Neural cell (in vitro differentiated cells): ENCODE data around the gene CCR6. TPM values are rescaled to one million over a fixed set of nuclear protein-coding genes. Genes with fewer than 3 reads are reported as not detected.

ENCODE experiments used
- H2AFZ ChIP-seq: fragments of 200-600, 300-800 bp; sonication (generic), shearing (Covaris generic); 2 replicates; pipeline ENCODE4 v1.6.0; 2014; ENCODE audit warnings: low read depth, mild to moderate bottlenecking, antibody characterized with exemption, low read length, moderate library complexity
- H3F3A ChIP-seq: fragments of 200-600 bp; shearing (Covaris generic); 2 replicates; pipeline ENCODE4 v1.6.1; 2016; ENCODE audit warnings: mild to moderate bottlenecking, moderate library complexity, mixed read lengths, antibody characterized with exemption, low read length; ENCODE audit not compliant: insufficient read depth, poor library complexity, severe bottlenecking
- H3K27ac ChIP-seq: fragments of 200-600, 300-800 bp; sonication (generic), shearing (Covaris generic); 2 replicates; pipeline ENCODE4 v1.5.1; 2014; ENCODE audit warnings: mild to moderate bottlenecking, low read length, moderate library complexity
- H3K27me3 ChIP-seq: fragments of 300-800, 200-600 bp; sonication (generic), shearing (Covaris generic); 2 replicates; pipeline ENCODE4 v1.6.0; 2014; ENCODE audit warnings: mild to moderate bottlenecking, low read depth, low read length, moderate library complexity; ENCODE audit not compliant: insufficient read depth
- H3K36me3 ChIP-seq: fragments of 300-800, 200-600 bp; sonication (generic), shearing (Covaris generic); 2 replicates; pipeline ENCODE4 v1.5.1; 2014; ENCODE audit warnings: mild to moderate bottlenecking, antibody characterized with exemption, low read length, moderate library complexity; ENCODE audit not compliant: insufficient read depth
- H3K4me2 ChIP-seq: fragments of 300-800, 200-600 bp; sonication (generic), shearing (Covaris generic); 2 replicates; pipeline ENCODE4 v1.6.0; 2014; ENCODE audit warnings: mild to moderate bottlenecking, low read length
- H3K4me3 ChIP-seq: fragments of 300-800, 200-600 bp; sonication (generic), shearing (Covaris generic); 2 replicates; pipeline ENCODE4 v1.5.1; 2014; ENCODE audit warnings: mild to moderate bottlenecking, low read length, moderate library complexity
- H3K79me2 ChIP-seq: fragments of 200-600 bp; shearing (Covaris generic); replicated peaks from 2 replicates; pipeline ENCODE4 v1.6.0; 2014; ENCODE audit warnings: mild to moderate bottlenecking, low read length, moderate library complexity; ENCODE audit not compliant: insufficient read depth
- H3K9ac ChIP-seq: fragments of 300-800, 200-600 bp; sonication (generic), shearing (Covaris generic); 2 replicates; pipeline ENCODE4 v1.6.1; 2016; ENCODE audit warnings: mild to moderate bottlenecking, low read length, mixed read lengths
- H3K9me2 ChIP-seq: fragments of 200-600 bp; shearing (Covaris generic); 2 replicates; pipeline ENCODE4 v1.6.1; 2016; ENCODE audit warnings: mild to moderate bottlenecking, low read length, mixed read lengths; ENCODE audit not compliant: insufficient read depth
- H3K9me3 ChIP-seq: fragments of 200-600, 300-800 bp; sonication (generic), shearing (Covaris generic); 2 replicates; pipeline ENCODE4 v1.6.1; 2016; ENCODE audit warnings: mild to moderate bottlenecking, mixed run types, low read length, moderate library complexity, mixed read lengths
- H4K20me1 ChIP-seq: fragments of 200-600 bp; shearing (Covaris generic); 2 replicates; pipeline ENCODE4 v1.6.1; 2016; ENCODE audit warnings: mild to moderate bottlenecking, mixed run types; ENCODE audit not compliant: insufficient read depth
- EP300 ChIP-seq: fragments of 450-650 bp; conservative IDR thresholded peaks from 2 replicates; pipeline ENCODE4 v1.6.1; 2014; ENCODE audit warnings: antibody characterized with exemption, mild to moderate bottlenecking, moderate library complexity; ENCODE audit not compliant: poor library complexity, severe bottlenecking
- EZH2 ChIP-seq: fragments of 200-600, 300-800 bp; shearing (Covaris generic), sonication (generic); IDR thresholded peaks from 2 replicates; pipeline ENCODE4 v1.6.1; 2014; ENCODE audit warnings: antibody characterized with exemption, low read length, borderline replicate concordance, mild to moderate bottlenecking; ENCODE audit not compliant: insufficient read depth, poor library complexity, severe bottlenecking
- MXI1 ChIP-seq: fragments of 450-650 bp; conservative IDR thresholded peaks from 2 replicates; pipeline ENCODE4 v1.6.1; 2014; ENCODE audit warnings: antibody characterized with exemption, mild to moderate bottlenecking; ENCODE audit not compliant: poor library complexity, severe bottlenecking
- POLR2AphosphoS5 ChIP-seq: IDR thresholded peaks from 2 replicates; pipeline ENCODE4 v1.6.1; 2012
- RAD21 ChIP-seq: fragments of 450-650 bp; conservative IDR thresholded peaks from 2 replicates; pipeline ENCODE4 v1.6.1; 2014; ENCODE audit warnings: antibody characterized with exemption, mild to moderate bottlenecking, moderate library complexity
- SMC3 ChIP-seq: fragments of 450-650 bp; conservative IDR thresholded peaks from 2 replicates; pipeline ENCODE4 v1.6.1; 2014; ENCODE audit warnings: antibody characterized with exemption, mild to moderate bottlenecking, moderate library complexity; ENCODE audit not compliant: poor library complexity
- TAF1 ChIP-seq: IDR thresholded peaks from 2 replicates; pipeline ENCODE4 v1.6.1; 2012; ENCODE audit warnings: low read depth
- polyA plus RNA-seq: library from polyadenylated mRNA; depleted of rRNA; stranded (reverse); fragments of >200 nt; gene quantifications from 2 replicates; pipeline ENCODE4 v1.2.3, GENCODE V29; 2014
- TF ChIP-seq, protein P1 (sequence below): fragments of 450-650 bp; IDR thresholded peaks from 2 replicates; pipeline ENCODE4 v1.5.1; 2014; ENCODE audit warnings: antibody characterized with exemption, mild to moderate bottlenecking, moderate library complexity; ENCODE audit not compliant: poor library complexity, severe bottlenecking
- TF ChIP-seq, protein P2 (sequence below): IDR thresholded peaks from 2 replicates; pipeline ENCODE4 v1.6.1; 2012; ENCODE audit warnings: borderline replicate concordance

Gene CCR6
- polyA plus RNA-seq, 1 donor from 2014 or later = not detected

DNA sequence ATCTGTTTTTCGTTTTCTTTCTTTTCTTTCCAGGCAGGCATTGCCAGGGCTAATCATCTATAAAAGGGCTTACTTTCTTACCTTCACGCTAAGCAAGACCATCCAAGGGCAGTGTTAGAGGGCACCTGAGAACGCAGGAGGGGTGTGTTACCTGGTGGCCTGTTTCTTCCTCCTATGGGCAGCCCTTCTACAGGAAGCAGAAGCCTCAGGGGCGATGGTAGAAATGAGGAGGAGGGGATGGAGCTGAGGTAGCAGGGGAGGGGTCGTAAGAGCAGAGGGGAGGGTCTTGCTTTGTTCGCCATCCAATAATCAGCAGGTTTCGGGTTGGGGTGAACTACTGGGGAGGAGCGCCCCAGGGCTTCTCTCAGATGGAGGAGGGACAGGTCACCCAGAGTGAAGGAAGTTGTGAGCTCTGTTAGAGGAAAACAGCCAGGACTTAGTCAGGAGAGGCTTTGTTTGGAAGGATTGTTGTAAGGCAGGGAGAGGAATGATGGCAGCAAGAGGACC is 1.5 kb upstream of the CCR6 start:
- H3K4me3 ChIP-seq = no peak overlapping the region
- H3K36me3 ChIP-seq = no peaks in the 10 kb centered on the region
- H3K9me2 ChIP-seq = no peaks in the 10 kb centered on the region
- H3K9ac ChIP-seq = no peak overlapping the region
- H3K9me3 ChIP-seq = no peaks in the 10 kb centered on the region
- no peaks in the 10 kb centered on the region for H3K79me2 ChIP-seq
- H3F3A ChIP-seq = no peaks in the 10 kb centered on the region
- no peak overlapping the region for H3K4me2 ChIP-seq
- H2AFZ ChIP-seq = no peak overlapping the region
- no peaks in the 10 kb centered on the region for H3K27me3 ChIP-seq
- H3K27ac ChIP-seq = no peak overlapping the region
- H4K20me1 ChIP-seq = no peaks in the 10 kb centered on the region
- TF ChIP-seq EZH2 (no peak), POLR2AphosphoS5 (no peak), EP300 (no peak), TAF1 (no peak), SMC3 (no peak), RAD21 (no peak), MXI1 (no peak)
- TF ChIP-seq, protein P1, sequence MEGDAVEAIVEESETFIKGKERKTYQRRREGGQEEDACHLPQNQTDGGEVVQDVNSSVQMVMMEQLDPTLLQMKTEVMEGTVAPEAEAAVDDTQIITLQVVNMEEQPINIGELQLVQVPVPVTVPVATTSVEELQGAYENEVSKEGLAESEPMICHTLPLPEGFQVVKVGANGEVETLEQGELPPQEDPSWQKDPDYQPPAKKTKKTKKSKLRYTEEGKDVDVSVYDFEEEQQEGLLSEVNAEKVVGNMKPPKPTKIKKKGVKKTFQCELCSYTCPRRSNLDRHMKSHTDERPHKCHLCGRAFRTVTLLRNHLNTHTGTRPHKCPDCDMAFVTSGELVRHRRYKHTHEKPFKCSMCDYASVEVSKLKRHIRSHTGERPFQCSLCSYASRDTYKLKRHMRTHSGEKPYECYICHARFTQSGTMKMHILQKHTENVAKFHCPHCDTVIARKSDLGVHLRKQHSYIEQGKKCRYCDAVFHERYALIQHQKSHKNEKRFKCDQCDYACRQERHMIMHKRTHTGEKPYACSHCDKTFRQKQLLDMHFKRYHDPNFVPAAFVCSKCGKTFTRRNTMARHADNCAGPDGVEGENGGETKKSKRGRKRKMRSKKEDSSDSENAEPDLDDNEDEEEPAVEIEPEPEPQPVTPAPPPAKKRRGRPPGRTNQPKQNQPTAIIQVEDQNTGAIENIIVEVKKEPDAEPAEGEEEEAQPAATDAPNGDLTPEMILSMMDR = no peak
- TF ChIP-seq, protein P2, sequence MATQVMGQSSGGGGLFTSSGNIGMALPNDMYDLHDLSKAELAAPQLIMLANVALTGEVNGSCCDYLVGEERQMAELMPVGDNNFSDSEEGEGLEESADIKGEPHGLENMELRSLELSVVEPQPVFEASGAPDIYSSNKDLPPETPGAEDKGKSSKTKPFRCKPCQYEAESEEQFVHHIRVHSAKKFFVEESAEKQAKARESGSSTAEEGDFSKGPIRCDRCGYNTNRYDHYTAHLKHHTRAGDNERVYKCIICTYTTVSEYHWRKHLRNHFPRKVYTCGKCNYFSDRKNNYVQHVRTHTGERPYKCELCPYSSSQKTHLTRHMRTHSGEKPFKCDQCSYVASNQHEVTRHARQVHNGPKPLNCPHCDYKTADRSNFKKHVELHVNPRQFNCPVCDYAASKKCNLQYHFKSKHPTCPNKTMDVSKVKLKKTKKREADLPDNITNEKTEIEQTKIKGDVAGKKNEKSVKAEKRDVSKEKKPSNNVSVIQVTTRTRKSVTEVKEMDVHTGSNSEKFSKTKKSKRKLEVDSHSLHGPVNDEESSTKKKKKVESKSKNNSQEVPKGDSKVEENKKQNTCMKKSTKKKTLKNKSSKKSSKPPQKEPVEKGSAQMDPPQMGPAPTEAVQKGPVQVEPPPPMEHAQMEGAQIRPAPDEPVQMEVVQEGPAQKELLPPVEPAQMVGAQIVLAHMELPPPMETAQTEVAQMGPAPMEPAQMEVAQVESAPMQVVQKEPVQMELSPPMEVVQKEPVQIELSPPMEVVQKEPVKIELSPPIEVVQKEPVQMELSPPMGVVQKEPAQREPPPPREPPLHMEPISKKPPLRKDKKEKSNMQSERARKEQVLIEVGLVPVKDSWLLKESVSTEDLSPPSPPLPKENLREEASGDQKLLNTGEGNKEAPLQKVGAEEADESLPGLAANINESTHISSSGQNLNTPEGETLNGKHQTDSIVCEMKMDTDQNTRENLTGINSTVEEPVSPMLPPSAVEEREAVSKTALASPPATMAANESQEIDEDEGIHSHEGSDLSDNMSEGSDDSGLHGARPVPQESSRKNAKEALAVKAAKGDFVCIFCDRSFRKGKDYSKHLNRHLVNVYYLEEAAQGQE = no peak

DNA sequence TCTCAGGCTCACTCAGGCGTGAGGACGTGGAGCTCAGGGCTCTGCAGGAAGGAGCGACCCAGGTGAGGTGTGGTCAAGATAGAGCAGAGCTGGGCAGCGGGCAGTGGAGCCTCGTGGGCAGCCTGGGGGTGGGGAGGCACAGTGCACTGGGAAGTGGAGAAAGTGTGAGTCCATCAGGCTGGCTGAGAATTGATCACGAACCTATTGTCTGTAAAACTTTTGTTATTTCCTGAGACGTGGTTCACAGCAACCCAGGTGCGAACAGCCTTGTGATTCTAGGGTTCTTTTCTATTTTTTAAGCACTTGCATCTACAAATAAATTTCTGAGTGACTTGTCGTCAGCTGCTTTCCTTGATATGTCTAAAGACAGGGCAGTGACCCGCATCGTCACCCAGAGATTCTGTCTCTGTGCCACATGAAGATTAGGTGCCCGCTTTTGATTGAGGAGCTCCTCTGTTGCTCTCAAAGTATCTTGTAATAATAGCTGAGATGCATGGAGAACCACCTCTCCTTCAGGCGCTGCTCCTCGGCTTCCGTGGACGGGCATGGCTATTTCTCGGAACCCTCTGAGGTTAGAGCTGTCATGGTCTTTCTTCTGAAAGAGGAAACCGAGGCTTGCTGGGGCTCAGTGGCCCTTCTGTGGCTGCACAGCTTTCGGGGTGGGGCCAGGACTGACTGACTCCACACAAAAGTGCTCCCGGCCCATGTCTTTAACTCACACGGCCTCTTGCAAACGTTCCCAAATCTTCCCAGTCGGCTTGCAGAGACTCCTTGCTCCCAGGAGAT is 662 bp upstream of the CCR6 start:
- H2AFZ ChIP-seq = no peak overlapping the region
- no peak for TF ChIP-seq SMC3
- no peak for TF ChIP-seq EZH2
- TF ChIP-seq, protein P1 = no peak
- TF ChIP-seq POLR2AphosphoS5 = no peak
- no peak for TF ChIP-seq MXI1
- TF ChIP-seq EP300 = no peak

More for the DNA sequence above, 662 bp upstream of the CCR6 start:
- H3K27ac ChIP-seq = no peak overlapping the region
- H3K9me2 ChIP-seq = no peaks in the 10 kb centered on the region
- no peak overlapping the region for H3K9ac ChIP-seq
- H3K79me2 ChIP-seq = no peaks in the 10 kb centered on the region
- no peak overlapping the region for H3K4me3 ChIP-seq
- H3K9me3 ChIP-seq = no peaks in the 10 kb centered on the region
- no peak overlapping the region for H3K4me2 ChIP-seq
- H3F3A ChIP-seq = no peaks in the 10 kb centered on the region
- H3K27me3 ChIP-seq = no peaks in the 10 kb centered on the region
- H3K36me3 ChIP-seq = no peaks in the 10 kb centered on the region
- no peaks in the 10 kb centered on the region for H4K20me1 ChIP-seq
